GOT3 (cell line): Measurements from ENCODE around the gene MALT1.
"Not testable (repeated sequence)": the region's sequence is repeated elsewhere in the genome, so short reads cannot be mapped to it uniquely, and the experiment has no call there.

Experiments used
- DNase-seq: peaks from one replicate; lab custom pipeline; 2025; ENCODE audit warnings: mixed read lengths; lab: John Stamatoyannopoulos, UW

Gene MALT1

GRCh38 chr18:58671111-58671631 is at the start of gene MALT1:
MALT1 (plus strand) TSS chr18:58671465; CDS start chr18:58671644, 179 bp downstream.
- DNase-seq, result peak; percentile 65

- DNase-seq, result no peak
Observed at GRCh38 chr18:58624011-58624410, 47.3 kb upstream of the MALT1 start.

- DNase-seq, result no peak
Observed at GRCh38 chr18:58625839-58626238, 45.4 kb upstream of the MALT1 start.

GRCh38 chr18:58630071-58630470 is 41.2 kb upstream of the MALT1 start:
- DNase-seq, result no peak

- no peak for DNase-seq
Observed at GRCh38 chr18:58631301-58631700, 40.0 kb upstream of the MALT1 start.

- no peak for DNase-seq
Observed at GRCh38 chr18:58632552-58632951, 38.7 kb upstream of the MALT1 start.

- DNase-seq, result no peak
Observed at GRCh38 chr18:58633874-58634273, 37.4 kb upstream of the MALT1 start.

GRCh38 chr18:58635891-58636290 is 35.4 kb upstream of the MALT1 start:
- DNase-seq, result no peak

- DNase-seq, result no peak
Observed at GRCh38 chr18:58637197-58637596, 34.1 kb upstream of the MALT1 start.

GRCh38 chr18:58637946-58638345 is 33.3 kb upstream of the MALT1 start:
- DNase-seq, result no peak

- DNase-seq, result no peak
Observed at GRCh38 chr18:58638441-58638840, 32.8 kb upstream of the MALT1 start.

GRCh38 chr18:58639237-58639636 is 32.0 kb upstream of the MALT1 start:
- no peak for DNase-seq

GRCh38 chr18:58639751-58640427 is 31.4 kb upstream of the MALT1 start:
- no peak for DNase-seq

GRCh38 chr18:58640428-58640805 is 30.8 kb upstream of the MALT1 start:
- no peak for DNase-seq

- DNase-seq, result no peak
Observed at GRCh38 chr18:58640891-58641610, 30.2 kb upstream of the MALT1 start.

GRCh38 chr18:58643557-58643956 is 27.7 kb upstream of the MALT1 start:
- DNase-seq, result not testable (repeated sequence)

- DNase-seq, result no peak
Observed at GRCh38 chr18:58645398-58645797, 25.9 kb upstream of the MALT1 start.

GRCh38 chr18:58646334-58646862 is 24.9 kb upstream of the MALT1 start:
- DNase-seq, result no peak

GRCh38 chr18:58649966-58650816 is 21.1 kb upstream of the MALT1 start:
- no peak for DNase-seq

- DNase-seq, result not testable (repeated sequence)
Observed at GRCh38 chr18:58650830-58651229, 20.4 kb upstream of the MALT1 start.

- DNase-seq, result not testable (repeated sequence)
Observed at GRCh38 chr18:58653144-58653722, 18.0 kb upstream of the MALT1 start.
